HL-60/S4 treated with phorbol 12-myristate 13-acetate at 8.2 ng/mL for 4 days and 3 days (cell line): ENCODE results near the gene TMEM98.
"Not testable (repeated sequence)": the region's sequence is repeated elsewhere in the genome, so short reads cannot be mapped to it uniquely, and the experiment has no call there.

ENCODE experiments used
- in situ Hi-C: fragments of 300-500 bp; cut with MboI; formaldehyde crosslinking; loops from 2 replicates; pipeline ENCODE4 v1.15.0; 2022; ENCODE audit warnings: low sequenced_read_pairs

TMEM98 gene

DNA sequence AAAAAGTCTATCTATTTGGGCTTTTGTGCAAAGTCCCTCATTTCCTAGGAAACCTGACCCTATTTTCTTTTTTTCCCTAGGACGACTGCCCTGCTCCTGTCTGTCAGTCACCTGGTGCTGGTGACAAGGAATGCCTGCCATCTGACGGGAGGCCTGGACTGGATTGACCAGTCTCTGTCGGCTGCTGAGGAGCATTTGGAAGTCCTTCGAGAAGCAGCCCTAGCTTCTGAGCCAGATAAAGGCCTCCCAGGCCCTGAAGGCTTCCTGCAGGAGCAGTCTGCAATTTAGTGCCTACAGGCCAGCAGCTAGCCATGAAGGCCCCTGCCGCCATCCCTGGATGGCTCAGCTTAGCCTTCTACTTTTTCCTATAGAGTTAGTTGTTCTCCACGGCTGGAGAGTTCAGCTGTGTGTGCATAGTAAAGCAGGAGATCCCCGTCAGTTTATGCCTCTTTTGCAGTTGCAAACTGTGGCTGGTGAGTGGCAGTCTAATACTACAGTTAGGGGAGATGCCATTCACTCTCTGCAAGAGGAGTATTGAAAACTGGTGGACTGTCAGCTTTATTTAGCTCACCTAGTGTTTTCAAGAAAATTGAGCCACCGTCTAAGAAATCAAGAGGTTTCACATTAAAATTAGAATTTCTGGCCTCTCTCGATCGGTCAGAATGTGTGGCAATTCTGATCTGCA is 12.9 kb downstream of the TMEM98 start:
- in situ Hi-C loops = no loop called here

DNA sequence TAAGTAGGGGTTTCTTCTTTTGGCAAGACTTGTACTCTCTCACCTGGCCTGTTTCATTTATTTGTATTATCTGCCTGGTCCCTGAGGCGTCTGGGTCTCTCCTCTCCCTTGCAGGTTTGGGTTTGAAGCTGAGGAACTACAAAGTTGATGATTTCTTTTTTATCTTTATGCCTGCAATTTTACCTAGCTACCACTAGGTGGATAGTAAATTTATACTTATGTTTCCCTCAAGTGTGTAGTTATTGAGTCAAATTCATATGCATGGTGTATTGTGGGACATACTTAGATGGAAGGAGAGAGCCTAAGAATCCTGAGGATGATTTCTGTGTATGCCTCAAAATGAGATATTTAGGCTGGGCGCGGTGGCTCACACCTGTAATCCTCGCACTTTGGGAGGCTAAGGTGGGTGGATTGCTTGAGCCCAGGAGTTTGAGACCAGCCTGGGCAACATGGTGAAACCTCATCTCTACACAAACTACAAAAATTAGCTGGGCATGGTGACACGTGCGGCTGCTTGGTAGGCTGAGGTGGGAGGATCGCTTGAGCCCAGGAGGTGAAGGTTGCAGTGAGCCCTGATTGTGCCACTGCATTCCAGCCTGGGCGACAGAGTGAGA is 13.6 kb downstream of the TMEM98 start:
- in situ Hi-C loops = no loop called here

DNA sequence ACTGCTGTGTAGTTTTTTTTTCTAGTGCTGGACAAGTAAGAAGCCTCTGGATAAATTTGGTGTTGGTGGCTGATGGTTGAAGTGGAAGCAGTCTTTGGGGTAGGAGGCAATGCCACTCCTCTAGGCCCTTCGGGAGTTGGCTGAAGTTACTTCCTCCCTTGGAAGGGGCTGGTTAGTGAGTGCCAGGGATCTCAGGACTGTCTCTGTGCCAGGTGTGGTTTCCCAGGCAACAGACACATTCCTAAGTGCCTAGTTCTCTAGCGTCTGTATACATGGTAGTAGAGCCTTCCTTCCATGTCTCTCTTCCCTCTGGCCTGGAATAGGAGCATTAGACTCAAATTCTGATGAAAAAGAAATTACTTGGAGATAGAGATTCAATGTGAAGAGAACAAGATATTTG is 15.3 kb downstream of the TMEM98 start:
- in situ Hi-C loops = no loop called here

DNA sequence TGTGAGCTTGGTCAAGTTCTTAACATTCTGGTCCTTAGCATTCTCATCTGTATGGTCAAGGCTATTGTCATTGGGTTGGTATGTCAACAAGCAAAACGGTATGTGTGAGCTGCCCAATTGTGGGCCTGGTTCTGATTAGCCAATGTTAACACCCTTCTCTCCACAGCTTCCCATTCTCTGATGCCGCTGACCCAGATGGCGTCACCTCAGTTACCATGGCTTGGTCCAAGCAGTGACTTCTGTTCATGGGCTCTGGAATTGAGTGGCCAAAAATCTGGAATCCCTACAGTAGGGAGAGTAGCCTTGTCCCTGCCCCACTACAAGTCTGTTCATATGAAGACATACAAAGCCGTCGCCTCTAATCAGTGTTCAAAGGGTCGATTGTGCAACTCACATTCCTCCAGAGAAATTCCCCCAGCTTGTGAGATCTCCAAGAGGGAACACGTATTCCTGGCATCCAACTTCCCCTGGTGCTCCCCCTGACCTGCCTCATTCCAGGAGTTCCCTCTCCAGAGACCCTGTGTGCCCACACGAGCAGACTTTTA is 15.8 kb downstream of the TMEM98 start:
- in situ Hi-C loops = no loop called here

DNA sequence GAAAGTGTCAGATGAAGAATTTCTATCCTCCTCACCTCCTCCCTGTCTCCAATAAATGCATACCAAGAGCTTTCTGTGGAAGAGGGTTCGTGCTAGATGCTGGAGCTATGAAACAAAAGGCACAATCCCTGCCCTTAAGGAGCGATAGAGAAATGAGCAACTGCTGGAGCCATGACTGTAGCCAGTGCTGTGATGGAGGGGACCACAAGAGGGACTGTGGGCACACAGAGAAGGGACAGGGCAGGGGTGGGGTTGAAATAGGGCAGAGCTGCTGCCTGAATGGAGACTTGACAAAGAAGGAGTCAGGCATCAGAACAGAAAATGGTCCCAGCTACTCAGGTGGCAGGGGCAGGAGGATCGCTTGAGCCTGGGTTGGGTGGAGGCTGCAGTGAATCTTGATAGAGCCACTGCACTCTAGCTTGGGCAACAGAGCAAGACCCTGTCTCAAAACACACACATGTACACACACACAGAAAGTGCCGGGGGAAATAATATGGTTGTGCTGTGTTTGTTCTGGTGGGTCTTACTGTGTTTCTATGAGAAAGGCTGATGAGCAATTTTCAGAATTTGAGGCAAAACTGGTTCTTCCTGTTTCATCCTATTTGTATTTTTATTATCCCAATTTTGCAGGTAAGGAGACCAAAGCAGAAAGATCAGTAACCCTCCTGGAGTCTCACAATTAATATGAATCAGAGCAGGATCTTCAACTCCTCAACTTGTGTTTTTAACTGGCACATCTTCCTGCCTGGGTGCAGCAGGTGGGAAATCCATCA is 16.5 kb downstream of the TMEM98 start:
- in situ Hi-C loops = no loop called here

DNA sequence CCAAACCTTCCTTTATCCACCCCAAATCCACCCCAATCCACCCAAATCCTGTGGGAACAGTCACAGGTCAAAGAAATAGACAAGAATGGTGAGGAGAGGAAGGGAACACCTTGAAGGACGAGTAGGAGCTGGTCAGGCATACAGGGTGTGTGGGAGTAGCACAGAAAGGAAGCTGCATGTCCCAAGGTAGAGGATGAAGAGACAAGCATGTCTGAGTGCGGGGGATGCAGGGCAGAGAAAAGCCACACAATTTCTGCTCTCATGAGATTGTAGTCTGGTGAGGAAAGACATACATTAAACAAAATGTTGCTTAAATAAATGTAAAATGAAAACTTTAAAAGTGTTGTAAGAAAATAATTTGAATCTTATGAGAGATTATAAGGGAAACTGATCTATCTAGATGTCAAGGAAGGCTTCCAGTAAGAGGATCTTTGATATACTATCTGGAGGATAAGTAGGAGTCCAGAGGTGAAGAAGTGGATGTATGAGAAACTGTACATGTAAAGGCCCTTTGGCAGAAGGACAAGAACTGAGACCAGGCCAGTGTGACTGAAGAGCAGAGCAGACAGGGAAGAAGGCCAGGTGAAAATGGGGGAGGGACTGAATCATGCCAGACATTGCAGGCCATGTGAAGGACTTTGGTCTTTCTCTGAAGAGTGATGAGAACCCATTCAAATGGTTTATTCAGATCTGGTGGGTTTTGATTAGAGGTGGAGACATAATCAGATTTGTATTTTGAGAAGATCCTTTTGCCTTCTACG is 18.6 kb downstream of the TMEM98 start:
- in situ Hi-C loops = no loop called here

DNA sequence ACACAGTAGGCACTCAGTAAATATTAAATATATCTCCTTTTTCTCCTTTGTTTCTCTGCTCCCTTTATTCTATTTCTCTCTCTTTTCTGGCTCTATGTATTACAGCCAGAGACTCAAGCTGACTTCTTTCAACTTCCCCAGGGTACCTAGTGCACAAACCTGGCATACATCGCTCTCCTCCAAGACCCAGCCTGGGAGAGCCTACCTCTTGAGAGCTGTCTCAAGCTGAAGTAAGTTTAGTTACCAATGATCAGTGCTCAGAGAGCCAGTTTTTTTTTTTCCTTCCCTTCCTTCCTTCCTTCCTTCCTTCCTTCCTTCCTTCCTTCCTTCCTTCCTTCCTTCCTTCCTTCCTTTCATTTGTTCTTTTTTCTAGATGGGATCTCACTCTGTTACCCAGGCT is 19.8 kb downstream of the TMEM98 start:
- in situ Hi-C loops = no loop called here

DNA sequence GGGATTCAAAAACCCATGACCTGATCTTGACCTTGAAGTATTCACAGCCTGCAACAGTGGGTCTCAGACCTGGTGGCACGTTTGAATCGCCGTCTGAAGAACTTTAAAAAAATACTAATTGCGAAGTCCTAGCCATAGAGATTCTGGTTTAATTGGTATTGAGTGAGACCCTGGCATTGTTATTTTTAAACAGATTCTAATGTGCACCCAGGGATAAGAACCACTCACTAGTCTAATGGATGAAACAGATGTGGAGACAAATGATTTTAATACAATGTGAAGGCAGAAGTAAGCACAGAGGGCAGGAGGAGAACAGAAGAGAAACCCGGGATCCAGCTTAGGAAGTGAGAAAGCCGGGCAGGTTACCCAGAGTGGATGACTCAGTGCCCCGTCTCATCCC is 21.2 kb downstream of the TMEM98 start:
- in situ Hi-C loops = no loop called here

DNA sequence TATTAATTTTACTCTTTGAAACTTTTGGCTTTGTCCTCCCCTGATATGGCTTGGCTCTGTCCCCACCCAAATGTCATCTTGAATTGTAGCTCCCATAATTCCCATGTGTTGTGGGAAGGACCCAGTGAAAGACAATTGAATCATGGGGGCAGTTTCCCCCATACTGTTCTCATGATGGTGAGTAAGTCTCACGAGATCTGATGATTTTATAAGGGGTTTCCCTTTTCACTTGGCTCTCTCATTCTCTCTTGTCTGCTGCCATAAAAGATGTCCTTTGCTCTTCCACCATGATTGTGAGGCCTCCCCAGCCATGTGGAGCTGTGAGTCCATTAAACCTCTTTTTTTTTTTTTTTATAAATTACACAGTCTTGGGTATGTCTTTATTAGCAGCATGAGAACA is 24.5 kb downstream of the TMEM98 start:
- in situ Hi-C loops = not testable (repeated sequence)

DNA sequence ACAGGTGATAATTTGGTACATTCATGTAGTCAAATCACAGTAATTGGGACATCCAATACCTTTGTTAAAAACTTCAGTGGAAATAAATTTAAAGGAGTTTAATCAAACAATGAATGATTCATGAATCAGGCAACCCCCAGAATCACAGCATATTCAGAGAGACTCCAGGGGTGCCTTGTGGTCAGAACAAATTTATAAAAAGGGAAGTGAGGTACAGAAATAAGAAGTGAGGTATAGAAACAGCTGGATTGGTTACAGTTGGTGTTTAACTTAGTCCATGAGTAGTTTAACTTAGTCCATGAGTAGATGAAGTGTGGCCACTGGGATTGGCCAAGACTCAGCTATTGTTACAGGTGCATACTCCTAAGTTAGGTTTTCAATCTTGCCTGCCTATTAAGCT is 25.1 kb downstream of the TMEM98 start:
- in situ Hi-C loops = no loop called here

DNA sequence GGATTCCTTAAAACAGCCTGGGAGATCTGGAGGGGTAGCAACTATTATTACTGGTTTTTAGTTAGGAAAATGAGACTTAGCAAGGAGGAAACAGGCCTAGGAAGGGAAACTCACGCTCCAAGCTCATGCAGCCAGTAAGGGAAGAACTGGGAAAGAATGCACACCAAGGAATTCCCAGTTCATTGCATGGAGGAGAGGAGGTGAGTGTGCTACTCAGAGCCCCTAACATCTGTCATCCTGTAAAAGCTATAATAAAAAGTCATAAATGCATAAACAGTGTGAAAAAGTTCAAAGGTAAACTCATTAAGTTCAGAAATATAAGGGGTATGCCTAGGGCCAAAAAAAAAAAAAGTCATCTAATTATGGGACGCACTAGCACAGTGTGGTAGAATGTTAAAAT is 25.9 kb downstream of the TMEM98 start:
- in situ Hi-C loops = no loop called here

DNA sequence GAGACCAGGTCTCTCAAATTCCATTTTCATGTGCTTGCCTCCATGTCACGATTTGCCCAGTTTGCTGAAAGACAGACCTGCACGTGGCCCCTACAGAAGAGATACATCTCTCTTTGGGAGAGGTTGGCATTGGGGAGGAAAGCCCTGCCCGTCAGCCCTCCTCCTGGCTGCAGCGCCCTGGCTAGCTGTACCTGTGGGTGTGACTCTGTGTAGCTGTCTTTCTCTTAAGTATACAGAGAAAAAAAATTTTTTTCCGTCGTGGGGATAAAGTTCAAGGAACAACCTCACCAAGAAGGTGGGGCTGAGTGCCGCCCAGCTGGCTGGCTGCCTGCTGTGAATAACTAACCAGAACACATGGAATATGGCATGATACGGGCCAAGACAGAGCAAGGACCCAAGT is 26.5 kb downstream of the TMEM98 start:
- in situ Hi-C loops = no loop called here

DNA sequence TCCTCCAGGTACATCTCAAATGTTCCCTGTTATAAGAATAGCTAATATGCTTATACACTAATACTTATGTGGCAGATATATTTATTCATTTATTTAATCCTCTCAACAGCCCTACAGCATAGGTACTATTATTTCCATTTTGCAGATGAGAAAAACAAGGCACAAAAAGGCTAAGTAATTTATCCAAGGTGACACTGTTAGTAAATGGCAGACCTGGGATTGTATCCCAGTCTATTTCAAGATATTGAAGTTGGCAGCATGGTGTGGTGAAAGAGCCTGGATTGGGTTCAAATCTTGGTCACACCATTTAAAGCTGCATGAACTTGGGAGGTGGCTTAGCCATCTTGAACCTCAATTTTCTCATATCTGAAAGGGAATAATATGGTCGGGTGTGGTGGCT is 27.2 kb downstream of the TMEM98 start:
- in situ Hi-C loops = no loop called here

DNA sequence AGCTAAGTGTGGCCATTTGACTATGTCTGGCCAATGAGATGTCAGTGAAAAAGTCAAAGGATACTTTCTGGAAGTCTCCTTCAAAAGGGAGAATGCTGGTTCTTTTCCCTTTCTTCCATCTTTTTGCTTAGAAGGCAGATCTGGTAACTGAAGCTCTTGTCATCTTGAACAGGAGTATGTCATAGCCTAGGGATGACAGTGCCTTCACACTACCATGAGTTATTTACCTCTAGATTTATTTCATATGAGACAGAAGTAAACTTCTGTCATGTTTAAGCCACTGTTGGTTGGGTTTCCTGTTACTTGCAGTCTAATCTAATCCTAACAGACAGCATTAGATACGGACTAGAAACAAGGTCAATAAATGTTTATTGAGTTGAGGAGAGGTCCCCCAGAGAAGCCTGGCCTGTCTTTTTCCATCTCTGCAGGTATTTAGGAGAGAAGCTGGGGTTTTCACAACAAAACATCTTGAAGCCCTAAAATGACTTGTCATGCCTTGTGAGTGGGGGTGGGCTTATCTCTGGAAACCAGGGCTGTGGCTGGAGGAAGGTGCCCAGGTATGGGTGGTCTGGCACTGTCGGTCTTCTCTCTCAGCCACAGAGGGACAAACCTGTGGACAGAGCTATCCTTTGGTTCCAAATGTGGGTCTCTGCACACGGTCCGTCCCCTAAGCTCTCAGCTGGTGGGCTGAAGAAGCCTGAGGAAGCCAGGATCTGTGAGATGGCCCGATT is 28.5 kb downstream of the TMEM98 start:
- in situ Hi-C loops = no loop called here

DNA sequence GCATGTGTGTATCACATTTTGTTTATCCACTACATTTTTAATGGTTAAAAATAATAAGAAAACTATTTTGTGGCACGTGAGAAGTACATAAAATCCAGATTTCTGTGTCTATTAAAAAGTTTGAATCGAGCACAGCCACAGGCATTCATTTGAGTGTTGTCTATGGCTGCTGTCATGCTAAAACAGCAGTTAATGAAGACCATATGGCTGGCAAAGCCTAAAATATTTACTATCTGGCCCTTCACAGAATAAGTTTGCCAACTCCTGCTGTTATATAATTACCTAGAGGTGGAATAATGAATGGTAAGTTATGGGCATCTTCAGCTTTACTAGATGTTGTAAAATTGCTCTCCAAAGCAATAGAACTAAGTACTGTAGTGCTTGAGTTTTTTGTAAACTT is 30.5 kb downstream of the TMEM98 start:
- in situ Hi-C loops = no loop called here

DNA sequence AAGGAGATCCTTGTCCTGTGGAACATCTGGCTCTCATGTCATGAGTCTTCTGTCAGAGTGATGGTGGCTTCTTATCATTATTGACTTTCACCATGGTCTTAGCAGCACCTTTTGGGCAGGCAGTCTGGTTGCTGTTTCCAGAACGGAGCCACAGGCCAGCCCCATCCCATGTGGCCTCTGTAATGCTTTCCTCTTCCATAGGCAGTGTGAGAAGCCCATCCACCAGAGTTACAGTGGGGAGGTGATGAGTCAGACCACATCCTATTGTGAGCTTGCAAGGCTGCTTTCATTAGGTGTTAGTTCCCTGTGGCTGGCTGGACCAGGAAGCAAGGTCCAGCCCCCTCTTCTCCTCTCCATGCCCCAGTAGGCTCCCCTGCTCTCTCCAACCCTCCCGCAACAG is 32.9 kb downstream of the TMEM98 start:
- in situ Hi-C loops = no loop called here

DNA sequence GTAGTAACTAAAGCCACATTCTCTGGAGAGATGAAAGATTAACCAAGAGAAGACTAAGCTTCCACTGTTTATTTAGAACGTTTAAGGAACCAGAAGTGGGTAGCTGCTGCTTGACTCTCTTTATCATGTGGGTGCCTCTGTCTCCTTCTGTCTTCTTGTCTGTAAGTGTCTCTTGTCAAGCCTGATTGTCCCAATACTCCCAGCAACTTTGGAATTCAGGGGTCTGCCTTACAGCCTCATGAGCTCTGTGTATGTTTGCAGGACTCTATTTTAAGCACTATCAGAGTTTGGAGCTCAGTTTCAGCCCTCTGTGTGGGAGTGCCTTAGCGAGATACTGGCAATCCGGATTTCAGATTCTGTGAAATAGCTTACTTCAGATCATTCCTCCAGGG is 34.4 kb downstream of the TMEM98 start:
- in situ Hi-C loops = no loop called here

DNA sequence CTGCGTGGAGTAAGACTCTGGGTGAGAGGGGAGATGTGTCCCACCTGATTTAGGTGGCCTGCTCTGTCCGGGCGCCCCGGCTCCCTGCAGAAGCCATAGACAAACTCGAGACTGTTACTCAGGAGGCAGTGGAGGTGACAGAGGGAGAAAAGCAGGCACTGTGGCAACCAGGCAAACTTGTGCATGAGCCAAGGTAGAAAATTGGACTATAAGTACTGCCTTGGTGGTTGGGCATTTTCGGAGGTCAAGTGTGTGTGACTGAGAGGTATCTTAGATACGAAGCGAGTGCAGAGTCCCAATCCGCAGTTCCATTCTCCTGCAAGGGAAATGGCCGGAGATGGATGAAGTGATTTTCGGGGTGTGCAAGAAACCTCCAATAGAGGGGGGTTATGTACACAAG is 36.6 kb downstream of the TMEM98 start:
- in situ Hi-C loops = no loop called here

DNA sequence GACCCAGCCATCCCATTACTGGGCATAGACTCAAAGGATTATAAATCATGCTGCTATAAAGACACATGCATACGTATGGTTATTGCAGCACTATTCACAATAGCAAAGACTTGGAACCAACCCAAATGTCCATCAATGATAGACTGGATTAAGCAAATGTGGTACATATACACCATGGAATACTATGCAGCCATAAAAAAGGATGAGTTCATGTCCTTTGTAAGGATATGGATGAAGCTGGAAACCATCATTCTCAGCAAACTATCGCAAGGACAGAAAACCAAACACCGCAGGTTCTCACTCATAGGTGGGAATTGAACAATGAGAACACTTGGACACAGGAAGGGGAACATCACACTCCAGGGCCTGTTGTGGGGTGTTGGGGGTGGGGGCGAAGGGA is 41.3 kb downstream of the TMEM98 start:
- in situ Hi-C loops = not testable (repeated sequence)

DNA sequence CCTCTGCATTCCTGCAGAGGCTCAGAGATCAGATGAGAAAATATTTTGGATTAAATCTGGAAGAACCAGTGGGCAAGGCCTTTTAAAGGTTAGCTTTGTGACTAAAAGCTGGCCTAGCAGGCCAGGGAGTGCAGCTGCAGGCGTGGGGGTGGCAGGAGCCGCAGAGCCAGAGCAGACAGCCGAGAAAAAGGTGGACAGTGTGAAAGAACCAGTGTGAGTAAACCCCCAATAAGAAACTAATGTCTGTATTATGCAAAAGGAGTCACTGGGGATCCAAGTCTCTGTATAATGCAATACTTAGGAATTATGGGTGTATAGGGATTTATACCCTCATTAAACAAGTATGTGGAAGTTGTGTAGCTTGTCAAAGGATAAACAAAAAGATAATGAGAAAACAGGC is 42.3 kb downstream of the TMEM98 start:
- in situ Hi-C loops = no loop called here

DNA sequence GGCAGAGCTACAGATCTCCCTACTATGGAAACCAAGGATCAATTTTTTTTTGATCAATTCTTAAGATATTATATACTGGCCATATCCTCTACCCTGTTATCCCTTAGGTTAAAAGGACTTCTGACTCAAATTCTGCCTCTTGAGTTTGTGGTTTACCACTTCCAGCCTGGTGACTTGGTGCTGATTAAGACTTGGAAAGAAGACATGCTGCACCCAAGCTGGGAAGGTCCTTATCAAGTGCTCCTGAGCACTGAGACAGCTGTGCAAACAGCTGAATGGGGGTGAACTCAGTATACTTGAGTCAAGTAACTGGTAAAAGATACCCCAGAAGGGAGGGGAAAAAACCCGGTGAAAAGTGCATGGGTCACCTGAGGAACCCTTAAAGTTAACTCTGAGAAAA is 43.2 kb downstream of the TMEM98 start:
- in situ Hi-C loops = no loop called here
